Gastroesophageal sphincter (tissue), 3 donors: ENCODE measurements around the gene MAGT1.

Source experiments
- POLR2AphosphoS5 ChIP-seq: sonication (generic); formaldehyde crosslinking; IDR thresholded peaks from one replicate; pipeline ENCODE4 v1.6.1; 2017; ENCODE audit warnings: antibody characterized with exemption
- TF ChIP-seq, protein P1 (sequence below), 4 experiments: fragments of 200-600 bp in 2 of 4; fragments of 450-650 bp in 2 of 4; sonication (generic) in 1 of 4; IDR thresholded peaks; one replicate each; pipeline ENCODE4 v1.5.1; 2017 to 2019; ENCODE audit warnings: antibody characterized with exemption in 4 of 4, mild to moderate bottlenecking in 2 of 4, moderate library complexity in 2 of 4

GRCh38 chrX:77935886-77936285 lies 40.7 kb upstream of the MAGT1 start:
- TF ChIP-seq, protein P1, sequence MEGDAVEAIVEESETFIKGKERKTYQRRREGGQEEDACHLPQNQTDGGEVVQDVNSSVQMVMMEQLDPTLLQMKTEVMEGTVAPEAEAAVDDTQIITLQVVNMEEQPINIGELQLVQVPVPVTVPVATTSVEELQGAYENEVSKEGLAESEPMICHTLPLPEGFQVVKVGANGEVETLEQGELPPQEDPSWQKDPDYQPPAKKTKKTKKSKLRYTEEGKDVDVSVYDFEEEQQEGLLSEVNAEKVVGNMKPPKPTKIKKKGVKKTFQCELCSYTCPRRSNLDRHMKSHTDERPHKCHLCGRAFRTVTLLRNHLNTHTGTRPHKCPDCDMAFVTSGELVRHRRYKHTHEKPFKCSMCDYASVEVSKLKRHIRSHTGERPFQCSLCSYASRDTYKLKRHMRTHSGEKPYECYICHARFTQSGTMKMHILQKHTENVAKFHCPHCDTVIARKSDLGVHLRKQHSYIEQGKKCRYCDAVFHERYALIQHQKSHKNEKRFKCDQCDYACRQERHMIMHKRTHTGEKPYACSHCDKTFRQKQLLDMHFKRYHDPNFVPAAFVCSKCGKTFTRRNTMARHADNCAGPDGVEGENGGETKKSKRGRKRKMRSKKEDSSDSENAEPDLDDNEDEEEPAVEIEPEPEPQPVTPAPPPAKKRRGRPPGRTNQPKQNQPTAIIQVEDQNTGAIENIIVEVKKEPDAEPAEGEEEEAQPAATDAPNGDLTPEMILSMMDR (IDR thresholded peaks at IDR 0.05) = no peak
- no peak for TF ChIP-seq POLR2AphosphoS5
